Measurements from ENCODE around the gene SPOCK1.

SPOCK1 gene

DNA sequence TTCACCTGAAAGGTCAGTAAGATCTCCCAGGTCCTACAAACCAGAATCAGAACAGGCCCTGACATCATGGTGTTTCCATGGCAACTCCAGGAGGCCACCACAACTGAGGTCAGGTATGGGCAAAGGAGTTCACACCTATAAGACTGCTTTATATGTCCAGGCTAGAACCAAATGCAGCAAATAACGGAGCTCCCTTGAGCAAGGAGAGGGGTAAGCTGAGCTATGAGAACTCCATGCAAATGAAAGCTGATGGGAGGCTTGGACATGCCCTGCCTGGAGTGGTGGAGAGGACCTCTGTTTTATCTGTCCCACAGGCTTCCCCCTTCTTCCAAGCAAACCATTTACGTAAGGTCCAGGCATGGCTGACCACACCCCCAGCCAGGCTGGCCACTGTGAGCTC is 207.7 kb downstream of the SPOCK1 start:
- no peak overlapping the region for H3K4me3 ChIP-seq (ENCODE audit: low read depth, low read length)
- TF ChIP-seq, protein P1, sequence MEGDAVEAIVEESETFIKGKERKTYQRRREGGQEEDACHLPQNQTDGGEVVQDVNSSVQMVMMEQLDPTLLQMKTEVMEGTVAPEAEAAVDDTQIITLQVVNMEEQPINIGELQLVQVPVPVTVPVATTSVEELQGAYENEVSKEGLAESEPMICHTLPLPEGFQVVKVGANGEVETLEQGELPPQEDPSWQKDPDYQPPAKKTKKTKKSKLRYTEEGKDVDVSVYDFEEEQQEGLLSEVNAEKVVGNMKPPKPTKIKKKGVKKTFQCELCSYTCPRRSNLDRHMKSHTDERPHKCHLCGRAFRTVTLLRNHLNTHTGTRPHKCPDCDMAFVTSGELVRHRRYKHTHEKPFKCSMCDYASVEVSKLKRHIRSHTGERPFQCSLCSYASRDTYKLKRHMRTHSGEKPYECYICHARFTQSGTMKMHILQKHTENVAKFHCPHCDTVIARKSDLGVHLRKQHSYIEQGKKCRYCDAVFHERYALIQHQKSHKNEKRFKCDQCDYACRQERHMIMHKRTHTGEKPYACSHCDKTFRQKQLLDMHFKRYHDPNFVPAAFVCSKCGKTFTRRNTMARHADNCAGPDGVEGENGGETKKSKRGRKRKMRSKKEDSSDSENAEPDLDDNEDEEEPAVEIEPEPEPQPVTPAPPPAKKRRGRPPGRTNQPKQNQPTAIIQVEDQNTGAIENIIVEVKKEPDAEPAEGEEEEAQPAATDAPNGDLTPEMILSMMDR (IDR thresholded peaks at IDR 0.05; ENCODE audit: borderline replicate concordance, insufficient read depth, low read depth, low read length): no peak

DNA sequence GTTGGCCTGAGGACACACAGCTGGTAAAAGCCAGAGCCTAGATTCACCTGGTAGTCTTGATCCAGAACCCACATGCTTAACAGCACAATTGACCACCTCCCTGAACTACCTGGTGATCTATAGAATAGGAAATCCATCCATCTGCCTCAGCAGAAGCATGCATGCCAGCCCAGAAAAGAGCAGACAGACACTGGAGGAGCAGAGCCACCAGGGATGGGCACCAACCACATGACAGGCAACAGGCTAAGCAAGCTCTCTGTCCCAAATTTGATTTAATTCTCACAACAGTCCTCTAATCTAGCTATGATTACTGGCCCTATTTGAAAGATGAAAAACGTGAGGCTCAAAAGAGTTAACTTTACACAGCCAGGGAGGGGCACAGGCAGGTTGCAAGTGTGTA is 208.1 kb downstream of the SPOCK1 start:
- H3K4me3 ChIP-seq (ENCODE audit: low read depth, low read length): no peak overlapping the region

GRCh38 chr5:137290373-137290772 is 208.8 kb downstream of the SPOCK1 start:
- H3K4me3 ChIP-seq (ENCODE audit: low read depth, low read length): no peak overlapping the region
- TF ChIP-seq, protein P1 (IDR thresholded peaks at IDR 0.05; ENCODE audit: borderline replicate concordance, insufficient read depth, low read depth, low read length): no peak

More for the DNA sequence above, 208.1 kb downstream of the SPOCK1 start:
- TF ChIP-seq, protein P1 (IDR thresholded peaks at IDR 0.05; ENCODE audit: borderline replicate concordance, insufficient read depth, low read depth, low read length): no peak

DNA sequence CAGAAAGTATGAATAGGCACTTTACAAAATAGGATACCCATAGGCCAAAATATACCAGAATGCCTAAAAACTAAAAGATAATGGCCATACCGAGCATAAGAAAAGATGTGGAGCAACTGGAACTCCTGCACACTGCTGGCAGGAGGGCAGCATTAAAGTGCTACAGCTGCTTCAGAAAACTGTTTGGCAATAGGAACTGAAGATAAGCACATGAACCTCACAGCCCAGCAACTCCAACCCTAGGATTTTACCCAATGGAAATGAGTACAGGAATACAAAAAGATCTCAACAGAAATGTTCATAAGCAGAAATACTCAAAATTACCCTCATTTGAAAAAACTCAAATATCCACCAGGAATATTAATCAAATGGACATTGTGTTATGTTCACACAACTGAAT is 209.3 kb downstream of the SPOCK1 start:
- TF ChIP-seq, protein P1 (IDR thresholded peaks at IDR 0.05; ENCODE audit: borderline replicate concordance, insufficient read depth, low read depth, low read length): no peak
- no peak overlapping the region for H3K4me3 ChIP-seq (ENCODE audit: low read depth, low read length)

- H3K4me3 ChIP-seq (ENCODE audit: low read depth, low read length): no peak overlapping the region
- TF ChIP-seq, protein P1 (IDR thresholded peaks at IDR 0.05; ENCODE audit: borderline replicate concordance, insufficient read depth, low read depth, low read length): no peak
Observed at GRCh38 chr5:137287569-137287968, 211.6 kb downstream of the SPOCK1 start.

- no peak overlapping the region for H3K4me3 ChIP-seq (ENCODE audit: low read depth, low read length)
- TF ChIP-seq, protein P1 (IDR thresholded peaks at IDR 0.05; ENCODE audit: borderline replicate concordance, insufficient read depth, low read depth, low read length): no peak
Observed at GRCh38 chr5:137286025-137286610, 213.0 kb downstream of the SPOCK1 start.

- H3K4me3 ChIP-seq (ENCODE audit: low read depth, low read length): no peak overlapping the region
- TF ChIP-seq, protein P1 (IDR thresholded peaks at IDR 0.05; ENCODE audit: borderline replicate concordance, insufficient read depth, low read depth, low read length): no peak
Observed at GRCh38 chr5:137283801-137284200, 215.3 kb downstream of the SPOCK1 start.

Measured in GM12875 (cell line).